Prostate gland (tissue), 2 donors: ENCODE data around the gene WDR20. TPM values are rescaled to one million over a fixed set of nuclear protein-coding genes. Genes with fewer than 3 reads are reported as not detected.

Experiments
- DNase-seq: peaks from one replicate; pipeline ENCODE4 v3.0.0-alpha.2; 2019; ENCODE audit warnings: low spot score
- H3K27ac ChIP-seq, 2 donors: fragments of 200-600 bp; sonication (generic); 2 replicates each; pipeline ENCODE4 v1.5.1; 2017 to 2019
- H3K27me3 ChIP-seq: fragments of 200-600 bp; sonication (generic); replicated peaks from 2 replicates; pipeline ENCODE4 v1.5.1; 2019; ENCODE audit not compliant: insufficient read depth
- H3K36me3 ChIP-seq, 2 donors: fragments of 200-600 bp; sonication (generic); 1 replicate in 1 of 2; 2 replicates in 1 of 2; pipeline versions ENCODE4 v1.5.1 to v1.8.1; 2017 to 2019
- H3K4me1 ChIP-seq: fragments of 200-600 bp; sonication (generic); replicated peaks from 2 replicates; pipeline ENCODE4 v1.5.1; 2019
- H3K4me3 ChIP-seq, 2 donors: fragments of 200-600 bp; sonication (generic); 2 replicates each; pipeline ENCODE4 v1.5.1; 2017 to 2019
- H3K9me3 ChIP-seq: fragments of 200-600 bp; sonication (generic); 2 replicates; pipeline ENCODE4 v1.5.1; 2017
- POLR2A ChIP-seq: fragments of 450-650 bp; IDR thresholded peaks from one replicate; pipeline ENCODE4 v1.6.1; 2016; ENCODE audit warnings: antibody characterized with exemption, mild to moderate bottlenecking
- POLR2AphosphoS5 ChIP-seq: sonication (generic); formaldehyde crosslinking; IDR thresholded peaks from one replicate; pipeline ENCODE4 v1.6.1; 2017; ENCODE audit warnings: antibody characterized with exemption
- WGBS: methylation state at CpG from one replicate; pipeline ENCODE4 v1.1.5; 2018; 5-methylcytosine and 5-hydroxymethylcytosine counted together
- intact Hi-C: fragments of 100-400 bp; cut with DNase I; formaldehyde crosslinking; loops from one replicate; pipeline ENCODE4 v1.14.2; 2022
- total RNA-seq, 2 donors: library from RNA; depleted of rRNA; stranded (reverse); fragments of >200 nt; gene quantifications; one replicate each; pipeline ENCODE4 v1.1.0, GENCODE V29; 2016
- TF ChIP-seq, protein P1 (sequence below), 4 experiments: fragments of 200-600 bp in 2 of 4; fragments of 450-650 bp in 2 of 4; sonication (generic) in 2 of 4; IDR thresholded peaks; 1 replicate in 3 of 4; 2 replicates in 1 of 4; pipeline ENCODE4 v1.5.1; 2016 to 2019; ENCODE audit warnings: antibody characterized with exemption in 4 of 4, mild to moderate bottlenecking in 2 of 4, moderate library complexity in 2 of 4

WDR20 gene, protein sequence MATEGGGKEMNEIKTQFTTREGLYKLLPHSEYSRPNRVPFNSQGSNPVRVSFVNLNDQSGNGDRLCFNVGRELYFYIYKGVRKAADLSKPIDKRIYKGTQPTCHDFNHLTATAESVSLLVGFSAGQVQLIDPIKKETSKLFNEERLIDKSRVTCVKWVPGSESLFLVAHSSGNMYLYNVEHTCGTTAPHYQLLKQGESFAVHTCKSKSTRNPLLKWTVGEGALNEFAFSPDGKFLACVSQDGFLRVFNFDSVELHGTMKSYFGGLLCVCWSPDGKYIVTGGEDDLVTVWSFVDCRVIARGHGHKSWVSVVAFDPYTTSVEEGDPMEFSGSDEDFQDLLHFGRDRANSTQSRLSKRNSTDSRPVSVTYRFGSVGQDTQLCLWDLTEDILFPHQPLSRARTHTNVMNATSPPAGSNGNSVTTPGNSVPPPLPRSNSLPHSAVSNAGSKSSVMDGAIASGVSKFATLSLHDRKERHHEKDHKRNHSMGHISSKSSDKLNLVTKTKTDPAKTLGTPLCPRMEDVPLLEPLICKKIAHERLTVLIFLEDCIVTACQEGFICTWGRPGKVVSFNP
- 10 to 100 TPM; 36.6 to 38.6 TPM for total RNA-seq

DNA sequence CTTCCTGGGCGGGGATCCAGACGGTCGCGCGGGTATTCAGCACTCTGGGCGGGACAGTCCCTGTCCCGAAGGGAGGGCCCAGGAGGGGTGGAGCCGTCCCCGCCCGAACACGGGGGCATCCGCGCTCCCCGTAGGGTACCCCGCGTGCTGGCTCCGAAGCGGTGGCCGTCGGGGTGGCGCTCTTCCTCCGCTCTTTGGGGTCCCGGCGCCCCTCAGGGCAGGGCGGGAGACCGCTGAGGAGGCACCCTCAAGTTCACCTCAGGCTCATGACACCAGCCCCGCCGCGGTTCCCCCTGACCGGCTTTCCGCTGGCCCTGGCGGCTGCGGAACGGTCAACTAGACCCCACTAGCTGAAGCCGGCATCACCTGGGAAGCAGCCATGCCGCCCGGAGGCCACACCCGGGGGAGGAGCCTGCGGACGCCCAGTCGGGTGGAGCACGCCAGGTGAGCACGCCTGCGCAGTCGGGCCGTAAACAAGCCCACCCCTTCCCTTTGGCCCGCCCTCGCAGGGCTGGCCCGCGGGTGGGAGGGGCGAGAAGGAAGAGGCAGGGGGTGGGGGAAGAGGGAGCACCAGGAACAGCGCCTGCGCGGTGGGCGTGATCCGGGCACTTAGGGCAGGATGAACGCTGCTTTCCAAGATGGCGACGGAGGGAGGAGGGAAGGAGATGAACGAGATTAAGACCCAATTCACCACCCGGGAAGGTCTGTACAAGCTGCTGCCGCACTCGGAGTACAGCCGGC lies at the start of gene WDR20:
Gene WDR20 (plus strand): TSS at position 612 of the 741 bp plus-strand sequence. CDS start 27 bp downstream, at position 639.
- Histone ChIP-seq H3K27ac (peak within 1 kb of the TSS; percentile 86 to 87), H3K4me3 (peak within 1 kb of the TSS; percentile 79 to 94), H3K27me3 (no peaks in the 10 kb centered on the region), H3K36me3 (no peaks in the 10 kb centered on the region), H3K4me1 (no peaks in the 10 kb centered on the region), H3K9me3 (no peaks in the 10 kb centered on the region)
- TF ChIP-seq, protein P1, sequence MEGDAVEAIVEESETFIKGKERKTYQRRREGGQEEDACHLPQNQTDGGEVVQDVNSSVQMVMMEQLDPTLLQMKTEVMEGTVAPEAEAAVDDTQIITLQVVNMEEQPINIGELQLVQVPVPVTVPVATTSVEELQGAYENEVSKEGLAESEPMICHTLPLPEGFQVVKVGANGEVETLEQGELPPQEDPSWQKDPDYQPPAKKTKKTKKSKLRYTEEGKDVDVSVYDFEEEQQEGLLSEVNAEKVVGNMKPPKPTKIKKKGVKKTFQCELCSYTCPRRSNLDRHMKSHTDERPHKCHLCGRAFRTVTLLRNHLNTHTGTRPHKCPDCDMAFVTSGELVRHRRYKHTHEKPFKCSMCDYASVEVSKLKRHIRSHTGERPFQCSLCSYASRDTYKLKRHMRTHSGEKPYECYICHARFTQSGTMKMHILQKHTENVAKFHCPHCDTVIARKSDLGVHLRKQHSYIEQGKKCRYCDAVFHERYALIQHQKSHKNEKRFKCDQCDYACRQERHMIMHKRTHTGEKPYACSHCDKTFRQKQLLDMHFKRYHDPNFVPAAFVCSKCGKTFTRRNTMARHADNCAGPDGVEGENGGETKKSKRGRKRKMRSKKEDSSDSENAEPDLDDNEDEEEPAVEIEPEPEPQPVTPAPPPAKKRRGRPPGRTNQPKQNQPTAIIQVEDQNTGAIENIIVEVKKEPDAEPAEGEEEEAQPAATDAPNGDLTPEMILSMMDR (IDR thresholded peaks at IDR 0.05): no peak
- TF ChIP-seq POLR2A: peak; percentile 66
- TF ChIP-seq POLR2AphosphoS5: peak; percentile 98
- intact Hi-C loops: no loop called here
- DNase-seq: peak; percentile 98
- under 1% methylated on average over 63 of the region's 64 CpGs for WGBS

DNA sequence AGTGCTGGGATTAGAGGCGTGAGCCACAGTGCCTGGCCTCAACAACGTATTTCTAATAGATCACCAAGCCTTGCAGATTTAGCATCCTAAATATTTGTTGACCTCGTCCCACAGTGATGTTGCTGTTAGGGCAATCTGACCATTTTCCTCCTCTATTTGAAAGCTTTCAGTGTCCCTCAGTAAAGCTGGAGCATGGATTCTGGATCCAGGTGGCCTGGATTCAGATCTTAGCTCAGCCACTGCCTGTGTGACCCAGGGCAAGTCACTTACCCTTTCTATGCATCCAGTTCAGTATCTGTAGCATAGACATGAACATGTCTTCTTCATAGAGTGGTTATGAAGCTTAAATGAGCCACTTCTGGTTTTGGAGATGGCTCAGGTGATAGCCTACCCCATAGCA lies 49.0 kb upstream of the WDR20 start:
- no peaks in the 10 kb centered on the region for H3K27me3 ChIP-seq
- intact Hi-C loops: loop anchor here (10.0 kb wide), 1 partner anchor 386 kb away; no protein-coding TSS in a partner anchor
- H3K9me3 ChIP-seq: no peaks in the 10 kb centered on the region
- no peak overlapping the region for H3K4me3 ChIP-seq
- 91% methylated on average over 3 of the region's 3 CpGs for WGBS
- no peak overlapping the region for H3K27ac ChIP-seq
- TF ChIP-seq POLR2A (no peak), POLR2AphosphoS5 (no peak)
- TF ChIP-seq, protein P1 (IDR thresholded peaks at IDR 0.05): no peak
- H3K36me3 ChIP-seq: no peaks in the 10 kb centered on the region
- no peaks in the 10 kb centered on the region for H3K4me1 ChIP-seq
- no peak for DNase-seq

DNA sequence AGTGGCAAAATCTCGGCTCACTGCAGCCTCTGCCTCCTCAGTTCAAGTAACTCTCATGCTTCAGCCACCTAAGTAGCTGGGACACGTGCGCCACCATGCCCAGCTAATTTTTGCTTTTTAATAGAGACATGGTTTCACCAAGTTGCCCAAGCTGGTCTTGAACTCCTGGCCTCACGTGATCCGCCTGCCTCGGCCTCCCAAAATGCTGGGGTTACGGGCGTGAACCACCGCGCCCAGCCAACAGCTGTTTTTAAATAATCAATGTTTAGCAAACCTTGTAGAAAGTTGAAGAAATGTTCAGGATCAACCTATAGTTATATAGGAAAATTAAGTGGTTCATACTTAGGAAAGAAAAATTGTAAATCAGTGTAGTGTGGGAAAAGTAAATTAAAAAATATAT lies 46.9 kb upstream of the WDR20 start:
- Histone ChIP-seq H3K27me3 (no peaks in the 10 kb centered on the region), H3K4me3 (no peak overlapping the region), H3K4me1 (peaks cover 5% of the 10 kb centered on the region), H3K9me3 (no peaks in the 10 kb centered on the region), H3K36me3 (no peaks in the 10 kb centered on the region), H3K27ac (no peak overlapping the region)
- intact Hi-C loops: loop anchor here (10.0 kb wide), 1 partner anchor 388 kb away; no protein-coding TSS in a partner anchor
- no peak for TF ChIP-seq POLR2A
- WGBS: 91% methylated on average over 10 of the region's 10 CpGs
- no peak for DNase-seq

DNA sequence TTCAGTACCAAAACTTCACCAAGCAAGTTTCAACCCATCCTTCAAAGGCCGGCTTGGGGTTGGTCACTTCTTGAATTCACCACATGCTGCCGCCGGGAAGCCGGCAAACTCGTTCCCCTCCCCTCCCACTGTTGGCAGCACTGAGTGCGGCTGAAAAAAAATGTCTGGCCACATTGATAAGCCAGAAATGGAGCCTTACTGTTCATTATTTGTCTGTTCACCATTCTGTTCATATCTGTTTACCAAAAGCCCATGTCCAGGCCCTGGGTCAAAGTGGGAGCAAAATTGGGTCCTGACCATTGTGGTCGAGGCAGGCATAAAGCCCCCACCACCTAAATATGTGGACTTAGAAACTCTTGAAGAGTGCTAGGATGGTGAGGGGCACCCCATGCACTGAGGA lies 45.6 kb upstream of the WDR20 start:
- no peaks in the 10 kb centered on the region for H3K9me3 ChIP-seq
- WGBS: 22% methylated on average over 7 of the region's 7 CpGs
- DNase-seq: peak; percentile 13
- TF ChIP-seq POLR2A (no peak), POLR2AphosphoS5 (no peak)
- TF ChIP-seq, protein P1 (IDR thresholded peaks at IDR 0.05): no peak
- H3K27ac ChIP-seq: no peak overlapping the region
- H3K36me3 ChIP-seq: no peaks in the 10 kb centered on the region
- intact Hi-C loops: loop anchor here (10.0 kb wide), 1 partner anchor 389 kb away; no protein-coding TSS in a partner anchor
- no peaks in the 10 kb centered on the region for H3K27me3 ChIP-seq
- peaks cover 5% of the 10 kb centered on the region for H3K4me1 ChIP-seq
- H3K4me3 ChIP-seq: no peak overlapping the region
